NCI-H2196 treated with DMSO at 0.1 percent for 48 hours (cell line): Measurements from ENCODE around the gene ZDHHC4.
"Not testable (repeated sequence)": the region's sequence is repeated elsewhere in the genome, so short reads cannot be mapped to it uniquely, and the experiment has no call there.

Source experiments
- DNase-seq: peaks from one replicate; lab custom pipeline; 2025; ENCODE audit not compliant: unreplicated experiment; lab: John Stamatoyannopoulos, UW

ZDHHC4 gene

GRCh38 chr7:6631605-6632004 is 54.4 kb downstream of the ZDHHC4 start:
- no peak for DNase-seq

GRCh38 chr7:6634021-6634420 is 56.8 kb downstream of the ZDHHC4 start:
- DNase-seq, result no peak

GRCh38 chr7:6634971-6635370 is 57.7 kb downstream of the ZDHHC4 start:
- DNase-seq, result not testable (repeated sequence)

GRCh38 chr7:6636741-6637543 is 59.7 kb downstream of the ZDHHC4 start, which contains the start of gene ZNF316:
TSS of gene ZNF316 (plus strand) at chr7:6637318. CDS start at chr7:6642410, 5,092 bp downstream.
- no peak for DNase-seq

- DNase-seq, result no peak
These were observed 60.4 kb downstream of the ZDHHC4 start for GRCh38 chr7:6637544-6638229.
